NCI-H526 treated with DMSO at 0.1 percent for 48 hours (cell line): ENCODE measurements around the gene HSPA12A.
A peak's percentile ranks its signal among the peaks of the same experiment; 100 is the strongest.

Experiments used
- DNase-seq: peaks from one replicate; lab custom pipeline; 2025; lab: John Stamatoyannopoulos, UW

The HSPA12A gene

GRCh38 chr10:116741391-116742351 is 695 bp downstream of the HSPA12A start:
- no peak for DNase-seq

DNA sequence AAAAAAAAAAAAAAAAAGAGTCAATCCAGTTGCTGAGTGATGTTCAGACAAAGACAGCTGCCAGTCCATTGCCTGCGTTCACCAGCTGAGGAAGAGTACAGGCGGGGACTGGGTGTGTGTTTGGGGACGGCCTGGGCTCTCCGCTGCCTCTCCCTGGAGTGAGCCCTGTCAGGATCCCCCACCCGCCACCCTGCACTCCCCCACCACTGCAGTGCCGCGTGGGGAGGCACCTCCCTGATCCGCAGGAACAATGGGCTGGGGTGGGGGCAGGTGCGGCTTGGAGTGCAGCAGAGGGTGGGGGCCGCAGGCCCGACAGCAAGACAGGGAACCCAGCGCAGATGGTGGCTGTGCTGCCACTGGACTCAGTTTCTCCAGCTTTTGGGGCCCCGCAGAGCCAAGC is 1.4 kb downstream of the HSPA12A start:
- no peak for DNase-seq

- DNase-seq: no peak
These were observed 4.0 kb downstream of the HSPA12A start for GRCh38 chr10:116738339-116738738.

DNA sequence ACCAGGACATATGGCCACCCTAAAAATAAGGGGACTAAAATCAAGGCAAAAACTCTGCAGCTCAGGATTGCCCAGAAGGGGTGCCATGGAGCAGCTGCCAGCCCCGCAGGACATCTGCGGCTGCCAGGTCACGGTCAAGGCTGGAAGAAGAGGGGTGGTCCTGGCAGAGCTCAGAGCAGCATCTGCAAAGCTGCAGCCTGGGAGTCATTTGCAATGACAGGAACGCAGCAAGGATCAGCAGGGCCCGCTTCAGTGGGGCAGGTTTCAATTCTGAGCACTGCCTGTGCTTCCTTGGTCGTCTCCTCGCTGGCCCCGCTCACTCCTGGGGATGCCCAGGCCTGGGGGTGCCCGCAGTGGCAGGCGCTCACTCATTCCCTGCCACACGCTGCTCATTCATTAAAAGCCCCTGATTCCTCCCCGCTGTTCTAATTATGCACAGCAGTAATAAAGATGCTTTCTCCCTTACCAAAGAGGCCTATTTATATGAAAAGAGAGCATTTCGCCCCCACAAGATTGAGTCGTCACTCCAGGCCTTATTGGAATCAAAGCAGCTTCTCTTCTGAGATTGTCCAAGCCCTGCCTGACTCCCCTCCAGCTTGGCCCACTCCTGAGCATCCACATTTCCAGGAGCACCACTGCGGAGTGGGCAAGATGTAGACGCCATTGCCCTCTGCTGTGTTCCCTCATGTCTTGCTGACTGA is 4.6 kb downstream of the HSPA12A start:
- DNase-seq: no peak

GRCh38 chr10:116733566-116733965 is 8.8 kb downstream of the HSPA12A start:
- DNase-seq: no peak

DNA sequence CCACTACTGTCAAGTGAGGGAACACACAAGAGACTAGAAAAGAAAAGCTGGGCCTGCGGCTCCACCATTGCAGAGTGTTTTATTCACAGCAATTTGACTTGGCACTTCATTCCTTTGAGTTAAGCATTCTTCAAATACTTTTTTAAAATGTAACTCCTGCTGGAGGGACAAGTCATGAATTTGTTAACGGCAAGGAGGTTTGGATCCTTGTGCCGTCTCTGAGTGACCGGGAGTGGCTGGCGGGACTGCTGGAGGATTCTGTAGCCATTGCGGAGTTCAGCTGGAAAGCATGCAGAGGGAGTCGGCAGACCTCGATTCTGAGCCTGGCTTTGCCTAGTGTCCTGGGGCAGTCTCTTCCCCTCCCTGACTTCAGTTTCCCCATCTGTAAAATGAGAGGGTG is 9.8 kb downstream of the HSPA12A start:
- DNase-seq: no peak

GRCh38 chr10:116730464-116731260 is 11.7 kb downstream of the HSPA12A start:
- no peak for DNase-seq

- DNase-seq: no peak
These were observed 13.1 kb downstream of the HSPA12A start for GRCh38 chr10:116729243-116729642.

- no peak for DNase-seq
These were observed 13.8 kb downstream of the HSPA12A start for GRCh38 chr10:116728526-116729096.

GRCh38 chr10:116723428-116724281 is 18.7 kb downstream of the HSPA12A start:
- DNase-seq: no peak

DNA sequence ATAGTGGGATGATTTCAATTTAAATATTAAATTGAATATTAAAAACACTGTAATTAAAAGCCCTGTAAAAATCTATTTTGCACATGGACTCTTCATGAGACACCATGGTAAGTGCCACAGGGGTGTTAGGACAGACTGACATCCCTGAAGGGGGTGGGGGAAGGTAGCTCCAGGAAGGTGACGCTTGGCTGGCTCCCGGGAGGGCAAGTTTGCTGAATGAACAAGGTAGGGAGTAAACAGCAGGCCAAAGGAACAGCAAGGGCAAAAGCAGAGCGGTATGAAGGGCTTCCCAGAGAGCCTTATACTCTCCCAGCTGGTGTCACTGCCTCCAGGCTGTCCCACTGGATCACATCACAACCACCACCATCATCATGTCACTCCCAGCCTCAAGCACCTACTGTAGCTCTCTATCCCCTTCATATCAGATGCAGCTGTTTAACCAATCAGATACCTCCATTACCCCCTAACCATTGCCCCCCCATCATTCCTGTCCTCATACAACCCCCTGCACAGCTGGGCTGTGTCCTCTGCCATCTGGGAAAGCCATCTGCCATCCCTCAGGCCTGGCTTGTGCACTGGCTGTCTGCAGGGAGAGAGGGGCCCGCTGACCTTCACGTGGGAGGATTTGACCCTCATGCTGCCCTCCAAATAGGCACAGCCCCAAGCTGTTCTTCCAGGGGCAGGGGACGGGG is 19.5 kb downstream of the HSPA12A start:
- DNase-seq: no peak

- DNase-seq: peak; percentile 11
These were observed 20.6 kb downstream of the HSPA12A start for GRCh38 chr10:116721547-116722392.

GRCh38 chr10:116720668-116721546 is 21.5 kb downstream of the HSPA12A start:
- no peak for DNase-seq

- no peak for DNase-seq
These were observed 22.1 kb downstream of the HSPA12A start for GRCh38 chr10:116720241-116720643.

- DNase-seq: no peak
These were observed 22.6 kb downstream of the HSPA12A start for GRCh38 chr10:116719804-116720203.

- no peak for DNase-seq
These were observed 24.3 kb downstream of the HSPA12A start for GRCh38 chr10:116718058-116718457.

DNA sequence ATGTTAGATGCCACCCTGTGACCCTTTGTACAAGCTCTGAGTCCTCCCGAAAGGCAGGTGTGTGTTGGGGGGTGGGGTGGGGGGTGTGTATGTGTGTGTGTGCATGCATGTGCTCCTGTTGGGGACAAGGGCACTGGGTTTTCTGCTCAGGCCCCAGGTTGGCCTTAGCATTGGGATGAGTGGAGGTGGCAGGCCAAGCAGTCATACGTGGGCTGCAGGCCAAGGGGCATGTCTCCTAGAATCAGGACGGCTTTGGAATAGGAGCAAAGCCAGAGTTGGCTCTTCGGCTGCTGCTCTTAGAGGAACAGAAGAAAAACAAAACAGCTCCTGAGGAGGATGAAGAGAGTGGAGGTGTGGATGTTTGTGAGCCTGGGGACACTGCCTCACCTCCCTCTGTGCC is 26.0 kb downstream of the HSPA12A start:
- no peak for DNase-seq

- no peak for DNase-seq
These were observed 26.5 kb downstream of the HSPA12A start for GRCh38 chr10:116715839-116716377.
